Gastrocnemius medialis (tissue), 4 donors: ENCODE data around the gene LSAMP.

Source experiments
- CTCF ChIP-seq, 5 experiments: fragments of 450-650 bp in 3 of 5; fragments of 200-600 bp in 2 of 5; sonication (generic) in 2 of 5; IDR thresholded peaks in 4 of 5; conservative IDR thresholded peaks in 1 of 5; 1 replicate in 4 of 5; 2 replicates in 1 of 5; pipeline ENCODE4 v1.5.1; 2016 to 2019; ENCODE audit warnings: antibody characterized with exemption in 5 of 5, mild to moderate bottlenecking in 3 of 5, moderate library complexity in 3 of 5
- POLR2A ChIP-seq, 2 donors: fragments of 450-650 bp; IDR thresholded peaks; one replicate each; pipeline ENCODE4 v1.6.1; 2017; ENCODE audit warnings: antibody characterized with exemption in 2 of 2, mild to moderate bottlenecking in 2 of 2, moderate library complexity in 2 of 2

- TF ChIP-seq CTCF (IDR thresholded peaks at IDR 0.05 in 4 of 5, conservative IDR thresholded peaks at IDR 0.05 in 1 of 5) (no peak), POLR2A (IDR thresholded peaks at IDR 0.05) (no peak)
These were observed 326.7 kb downstream of the LSAMP start for GRCh38 chr3:116118475-116119169.
